Endometrial microvascular endothelial cells (primary cell): ENCODE data around the gene AFMID. TPM values are rescaled to one million over a fixed set of nuclear protein-coding genes. Genes with fewer than 3 reads are reported as not detected.

Experiments
- in situ Hi-C: cut with HindIII; loops from 2 replicates; pipeline ENCODE4 v1.10.0; 2017; ENCODE audit warnings: low sequenced_read_pairs, low pct_unique_long_range_greater_than_20kb; ENCODE audit errors: inconsistent ontology term
- total RNA-seq: library from RNA; depleted of rRNA; stranded (reverse); fragments of >200 nt; gene quantifications from one replicate; pipeline ENCODE4 v1.2.3, GENCODE V29; 2015; ENCODE audit errors: inconsistent ontology term

AFMID gene
- total RNA-seq, 1 donor from 2014 or later: 23.1 TPM

DNA sequence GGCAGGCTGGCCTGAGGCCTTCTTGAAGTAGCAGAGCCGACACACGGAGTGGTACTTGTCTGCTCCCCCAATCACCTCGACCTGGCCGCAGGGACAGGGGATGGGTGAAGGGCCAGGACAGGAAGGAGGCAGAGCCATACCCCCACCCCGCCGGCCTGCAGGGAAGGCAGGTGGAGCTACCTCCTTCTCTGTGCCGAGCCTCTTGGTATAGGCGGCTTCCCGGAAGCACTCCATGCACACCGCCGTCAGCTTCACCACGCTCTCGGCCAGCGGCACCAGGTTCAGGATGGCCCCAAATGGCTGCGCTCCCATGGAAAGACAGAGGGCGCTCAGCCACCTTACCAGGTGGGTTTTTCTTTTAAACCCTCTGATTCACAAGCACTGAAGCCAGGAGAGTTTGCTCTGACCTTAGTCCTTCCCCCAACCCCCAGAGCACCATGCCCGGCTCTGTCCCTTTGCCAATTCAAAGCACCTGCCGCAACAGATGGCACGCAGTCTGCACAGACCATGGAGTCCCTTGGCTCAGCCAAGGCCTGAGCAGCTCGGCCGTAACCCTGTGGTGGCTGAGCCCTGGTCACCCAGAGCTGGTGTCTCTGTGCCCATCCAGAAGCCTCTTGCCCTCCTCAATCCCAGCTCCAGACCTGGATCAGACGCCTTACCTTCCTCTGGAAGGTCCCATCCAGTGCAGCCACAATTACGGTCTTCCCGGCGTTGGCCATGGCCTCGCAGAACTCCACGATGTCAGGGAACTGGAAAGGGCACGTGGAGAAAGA lies 12.1 kb upstream of the AFMID start:
- in situ Hi-C loops: no loop called here

DNA sequence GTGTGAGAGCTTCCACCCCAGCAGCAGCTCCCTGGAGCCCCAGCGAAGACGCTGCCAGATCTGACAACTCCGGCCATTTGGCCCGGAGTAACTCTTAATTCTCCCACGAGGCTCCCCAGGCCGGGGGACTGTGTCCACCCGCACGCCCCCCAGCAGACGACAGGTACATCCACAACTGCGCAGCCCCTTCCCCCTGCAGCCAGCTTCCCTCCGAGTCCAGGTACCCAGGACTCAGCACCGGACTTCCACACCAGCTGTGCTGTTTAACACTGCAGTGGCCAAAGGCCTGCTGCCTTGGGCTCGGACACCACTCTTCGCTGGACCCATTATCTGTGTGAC lies 11.6 kb upstream of the AFMID start:
- in situ Hi-C loops: no loop called here

DNA sequence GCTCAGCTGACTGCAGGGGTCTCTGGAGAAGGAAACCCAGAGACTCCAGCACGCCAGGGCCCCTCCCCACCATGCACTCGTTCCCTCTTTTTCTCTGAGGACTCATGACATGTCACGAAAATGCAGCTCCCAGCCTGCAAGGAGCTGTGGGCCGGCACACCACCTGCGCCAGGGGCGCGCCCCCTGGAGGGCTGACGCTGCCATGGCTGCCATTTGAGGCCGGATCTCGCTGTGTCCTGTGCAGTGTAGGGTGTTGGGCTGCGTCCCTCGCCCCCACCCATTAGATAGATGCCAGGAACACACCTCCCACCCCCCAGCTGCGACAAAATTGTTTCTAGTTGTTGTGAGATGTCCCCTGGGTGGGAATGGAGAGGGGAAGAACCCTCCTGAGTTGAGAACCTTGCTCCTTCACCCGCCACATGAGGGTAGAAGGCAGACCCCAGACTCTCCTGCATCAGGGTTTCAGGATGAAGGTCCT lies 10.6 kb upstream of the AFMID start:
- in situ Hi-C loops: no loop called here

DNA sequence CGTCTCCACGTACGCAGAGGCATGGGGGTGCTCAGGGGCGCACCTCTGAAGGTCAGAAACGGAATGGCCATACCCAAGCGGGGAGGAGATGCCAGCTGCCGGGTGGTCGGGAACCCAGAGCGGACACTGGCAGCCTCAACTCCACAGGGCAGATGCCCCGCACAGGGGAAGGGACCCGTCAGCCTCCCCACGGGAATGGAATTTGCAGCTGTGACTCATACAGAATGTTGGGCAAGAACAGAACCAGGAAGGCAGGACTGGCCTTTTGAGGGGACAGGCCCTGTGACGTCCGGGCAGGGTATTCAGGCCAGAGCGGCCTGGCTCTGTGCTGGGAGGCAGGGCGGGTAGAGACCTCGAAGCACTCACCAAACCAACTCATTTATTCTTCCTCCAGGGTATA lies 7.8 kb upstream of the AFMID start:
- in situ Hi-C loops: no loop called here

DNA sequence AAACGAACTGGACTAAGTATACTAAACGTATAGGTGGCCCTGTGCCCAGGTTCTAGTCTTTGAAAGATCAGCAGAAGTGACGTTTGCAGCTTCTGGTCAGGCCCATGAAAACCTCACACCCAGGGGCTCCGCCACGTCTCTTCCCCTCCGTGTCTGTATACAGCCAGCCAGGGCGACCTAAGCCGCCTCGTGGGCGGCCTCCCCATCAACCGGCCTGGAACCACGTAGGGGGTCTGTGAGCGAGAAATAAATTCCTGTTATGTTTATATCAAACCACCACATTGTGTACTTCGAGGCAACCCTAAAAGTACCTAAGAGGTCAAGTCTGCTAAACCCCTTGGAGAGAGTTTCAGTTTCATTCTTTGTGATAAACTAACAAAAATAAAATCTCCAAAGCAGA lies 7.1 kb upstream of the AFMID start:
- in situ Hi-C loops: no loop called here

DNA sequence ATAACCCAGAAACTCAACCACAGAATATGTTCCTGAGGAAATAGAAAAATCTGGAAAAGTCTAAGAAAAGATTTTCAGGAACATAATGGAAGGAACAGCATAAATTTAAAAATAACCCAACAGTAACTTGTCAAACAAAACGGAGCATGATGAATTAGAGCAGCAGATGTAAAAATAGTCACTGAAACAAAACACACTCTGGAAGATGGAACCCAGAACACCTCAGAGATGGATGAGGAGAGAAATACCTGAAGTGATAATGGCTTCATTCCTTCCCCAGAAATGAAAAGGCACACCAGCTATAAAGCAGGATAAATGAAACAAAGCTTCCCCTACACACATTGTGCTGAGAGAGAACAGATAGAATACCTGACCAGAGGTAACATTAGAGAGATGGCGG lies 6.7 kb upstream of the AFMID start:
- in situ Hi-C loops: no loop called here

DNA sequence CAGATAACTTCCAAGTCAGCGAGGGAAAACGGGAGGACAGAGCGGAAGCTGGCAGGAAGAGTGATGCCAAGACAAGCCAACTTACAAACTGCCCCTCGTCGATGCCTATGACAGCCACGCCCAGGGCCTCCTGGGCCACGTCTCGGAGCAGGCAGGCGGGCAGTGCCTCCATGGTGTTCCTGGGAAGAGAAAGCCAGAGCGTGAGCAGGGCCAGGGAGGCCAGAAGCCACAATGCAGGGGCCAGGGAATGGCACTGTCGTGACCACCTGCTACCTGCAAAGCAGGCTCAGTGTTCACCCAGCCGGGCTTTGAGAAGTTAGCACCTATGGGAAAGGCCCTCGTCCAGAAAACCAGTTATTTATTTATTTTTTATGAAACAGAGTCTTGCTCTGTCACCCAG lies 4.7 kb upstream of the AFMID start:
- in situ Hi-C loops: no loop called here

DNA sequence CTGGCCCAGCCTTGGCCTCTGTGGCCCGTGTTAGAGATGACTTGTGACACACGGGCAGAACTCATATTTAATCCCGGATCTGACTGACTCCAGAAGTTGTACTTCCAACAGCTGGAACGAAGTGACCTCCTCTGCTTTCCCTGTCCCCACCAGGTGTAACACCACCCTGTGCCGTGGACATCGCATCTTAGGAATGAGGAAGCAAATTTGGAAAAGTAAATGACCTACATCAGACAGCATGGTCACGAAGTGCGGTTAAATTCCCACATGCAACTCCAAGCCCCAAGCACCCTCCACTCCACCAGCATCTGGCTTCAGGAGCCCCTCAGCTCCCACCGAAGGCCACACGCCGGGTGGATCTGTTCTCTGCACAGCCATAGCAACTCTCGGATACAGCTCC lies 3.2 kb upstream of the AFMID start:
- in situ Hi-C loops: no loop called here

DNA sequence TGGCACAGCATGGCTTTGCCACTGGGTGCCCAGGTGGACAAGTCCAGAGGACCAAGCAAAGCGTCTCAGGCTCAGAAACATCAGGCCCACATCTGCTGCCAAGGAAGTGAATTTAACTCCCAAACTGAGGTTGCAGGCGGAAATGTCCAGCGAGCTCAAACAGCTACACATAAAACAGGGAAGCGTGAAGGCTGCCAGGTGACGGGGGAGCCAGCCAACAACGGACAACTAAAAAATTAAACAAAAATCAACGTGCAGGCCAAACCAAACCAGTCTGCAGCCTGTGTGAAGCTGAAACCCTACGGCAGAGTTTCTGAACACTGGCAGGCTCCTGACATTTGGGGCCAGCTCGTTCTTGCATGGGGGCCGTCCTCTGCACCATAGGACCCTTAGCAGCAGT lies 2.8 kb upstream of the AFMID start:
- in situ Hi-C loops: no loop called here

DNA sequence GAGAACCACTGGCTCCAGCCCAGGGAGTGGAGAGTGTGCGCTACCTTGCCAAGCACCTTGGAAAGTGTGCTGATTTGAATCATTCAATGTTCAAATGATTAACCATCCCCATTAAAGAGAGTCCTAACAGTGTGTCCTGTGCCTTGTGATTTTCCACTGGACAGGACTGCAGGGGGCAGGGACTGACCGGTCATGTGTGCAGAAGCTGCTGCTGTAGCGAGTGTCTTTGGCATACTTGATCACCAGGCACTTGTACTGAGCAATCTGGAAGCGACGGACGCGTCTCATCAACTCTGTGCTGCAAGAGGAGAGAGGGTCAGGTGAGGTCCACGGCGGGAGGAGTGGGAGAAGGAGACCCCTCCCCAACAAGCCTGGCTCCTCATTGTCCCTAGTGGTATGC lies 2.3 kb upstream of the AFMID start:
- in situ Hi-C loops: no loop called here

DNA sequence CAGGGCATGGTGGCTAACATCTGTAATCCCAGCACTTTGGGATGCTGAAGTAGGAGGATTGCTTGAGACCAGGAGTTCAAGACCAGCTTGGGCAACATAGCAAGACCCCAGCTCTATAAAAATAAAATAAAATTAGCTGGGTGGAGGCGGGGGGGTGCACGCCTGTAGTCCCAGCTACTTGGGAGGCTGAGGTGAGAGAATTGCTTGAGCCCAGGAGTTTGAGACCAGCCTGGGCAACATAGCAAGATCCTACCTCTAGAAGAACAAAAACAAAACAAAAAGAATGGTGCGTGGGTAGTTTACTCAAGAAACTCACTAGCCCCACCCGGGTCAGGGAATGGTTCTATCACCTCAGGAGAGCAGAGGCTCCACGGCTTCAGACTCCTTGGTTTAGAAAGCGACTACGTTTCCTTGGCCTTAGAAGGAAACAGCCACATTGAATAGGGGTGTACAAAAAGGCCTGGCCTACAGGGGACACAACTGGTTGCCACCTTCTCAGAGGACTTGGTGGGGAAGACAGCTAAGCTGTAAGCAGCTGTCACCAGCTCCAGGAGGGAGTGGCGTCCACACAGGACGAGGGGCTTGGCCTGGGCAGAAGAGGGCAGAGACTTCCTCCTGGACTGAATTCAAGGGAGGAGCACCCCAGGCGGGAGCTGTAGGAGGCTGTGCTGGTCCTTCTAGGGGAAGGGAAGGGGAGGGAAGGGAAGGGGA lies 1.0 kb upstream of the AFMID start:
- in situ Hi-C loops: no loop called here

DNA sequence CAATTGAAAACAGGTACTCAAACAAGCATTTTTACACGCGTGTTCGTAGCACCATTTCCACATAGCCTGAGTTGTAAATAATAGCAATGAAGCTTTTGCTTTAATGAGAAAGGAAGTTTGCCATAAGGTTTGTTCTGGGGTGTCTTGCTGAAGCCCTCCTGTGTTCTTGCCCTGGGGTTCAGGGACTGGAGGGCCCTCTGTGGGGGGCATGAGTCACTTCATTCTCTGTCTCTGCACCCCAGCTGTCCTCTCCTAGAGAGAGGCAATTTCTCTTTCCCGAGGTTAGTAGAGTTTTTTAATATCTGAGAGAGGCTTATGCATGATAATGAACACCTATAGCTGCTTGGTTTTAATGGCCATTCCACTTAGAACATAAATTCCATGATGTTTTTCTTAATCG lies 9.6 kb downstream of the AFMID start:
- in situ Hi-C loops: no loop called here

DNA sequence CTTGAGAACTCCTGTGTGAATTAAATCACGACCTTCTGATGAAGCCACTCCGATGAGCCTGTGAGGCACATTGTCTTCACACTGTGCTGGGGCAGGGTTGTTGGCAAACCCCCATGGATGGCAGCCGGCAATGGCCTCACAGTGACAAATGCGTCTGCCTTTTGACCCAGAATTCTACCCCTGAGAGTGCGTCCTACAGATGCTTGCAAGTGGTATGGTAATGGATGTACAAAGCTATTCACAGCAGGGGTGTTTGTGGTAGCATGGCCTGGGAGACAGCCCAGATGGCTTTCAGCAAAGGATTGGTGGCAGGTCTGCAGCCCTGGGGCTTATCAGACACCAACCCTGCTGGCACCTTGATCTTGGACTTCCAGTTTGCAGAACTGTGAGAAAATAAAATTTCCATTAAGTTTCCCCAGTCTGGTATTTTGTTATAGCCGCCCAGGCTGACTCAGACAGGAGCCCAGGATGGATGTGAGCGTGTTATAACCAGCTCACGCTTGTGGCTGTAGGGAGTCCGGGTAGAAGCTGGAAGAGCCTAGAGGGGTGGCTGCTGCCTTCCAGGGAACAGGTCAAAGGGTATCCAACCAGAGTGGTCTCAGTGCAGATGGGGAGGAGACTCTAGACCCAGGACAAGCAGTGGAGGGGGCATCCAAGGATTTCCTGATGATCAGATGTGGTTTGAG lies 10.1 kb downstream of the AFMID start:
- in situ Hi-C loops: no loop called here

DNA sequence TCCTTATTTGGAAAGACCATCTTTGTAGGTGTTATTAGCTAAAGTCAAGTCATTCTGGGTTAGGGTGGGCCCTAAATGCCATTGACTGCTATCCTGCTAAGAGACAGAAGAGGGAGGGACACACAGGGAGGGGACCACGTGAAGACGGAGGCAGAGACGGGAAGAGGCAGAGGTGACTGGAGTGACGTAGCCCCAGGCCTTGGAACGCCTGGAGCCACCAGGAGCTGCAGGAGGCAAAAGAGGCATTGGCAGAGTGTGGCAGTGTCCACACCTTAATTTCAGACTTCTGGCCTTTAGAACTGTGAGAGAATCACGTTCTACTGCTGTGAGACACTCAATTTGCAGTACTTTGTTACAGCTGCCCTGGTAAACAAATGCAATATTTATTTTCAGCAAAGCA lies 13.3 kb downstream of the AFMID start:
- in situ Hi-C loops: no loop called here

DNA sequence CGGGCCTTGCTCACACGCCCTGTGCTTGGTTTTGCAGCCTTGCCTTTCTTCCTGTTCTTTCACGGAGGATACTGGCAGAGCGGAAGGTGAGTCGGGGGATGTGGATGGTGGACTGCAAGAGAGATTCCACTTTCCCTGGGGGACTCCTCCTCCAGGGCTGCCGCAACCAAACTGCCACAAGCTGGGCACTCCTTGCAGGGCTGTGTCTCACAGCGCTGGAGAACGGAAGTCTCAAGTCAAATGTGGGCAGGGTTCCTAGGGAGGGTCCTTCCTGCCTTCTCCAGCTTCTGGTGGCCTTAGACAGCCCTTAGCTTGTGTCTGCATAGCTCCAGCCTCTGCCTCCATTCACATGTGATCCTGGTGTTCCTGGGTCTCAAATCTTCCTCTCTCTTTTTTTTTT lies 15.5 kb downstream of the AFMID start:
- in situ Hi-C loops: no loop called here

DNA sequence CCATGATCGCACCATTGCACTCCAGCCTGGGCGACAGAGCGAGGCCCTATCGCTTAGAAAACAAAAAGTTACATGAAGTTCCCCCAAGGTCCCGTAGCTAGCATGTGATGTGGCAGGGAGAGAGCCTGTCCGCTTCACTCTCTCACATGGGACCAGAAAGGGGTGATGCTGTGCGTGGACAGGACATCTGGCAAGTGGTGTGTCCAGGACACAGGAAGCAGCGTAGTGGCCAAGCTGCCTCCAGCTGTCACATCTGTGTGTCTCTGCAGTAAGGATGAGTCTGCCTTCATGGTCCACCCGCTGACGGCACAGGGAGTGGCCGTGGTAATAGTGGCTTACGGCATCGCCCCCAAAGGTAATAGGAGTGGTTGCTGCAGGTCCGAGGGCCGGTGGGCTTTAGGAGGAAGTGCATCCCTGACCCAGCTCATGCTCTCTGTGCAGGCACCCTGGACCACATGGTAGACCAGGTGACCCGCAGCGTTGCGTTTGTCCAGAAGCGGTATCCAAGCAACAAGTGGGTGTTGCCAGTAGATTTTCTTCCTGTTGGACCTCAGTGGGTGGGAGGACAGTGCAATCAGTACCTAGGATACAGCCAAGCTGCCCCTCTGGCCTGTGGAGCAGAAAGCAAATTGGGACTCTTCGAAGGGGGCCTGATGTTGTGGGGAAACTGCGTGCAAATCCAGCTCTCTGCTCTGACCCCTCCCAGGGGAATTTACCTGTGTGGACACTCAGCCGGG lies 17.4 kb downstream of the AFMID start:
- in situ Hi-C loops: no loop called here

DNA sequence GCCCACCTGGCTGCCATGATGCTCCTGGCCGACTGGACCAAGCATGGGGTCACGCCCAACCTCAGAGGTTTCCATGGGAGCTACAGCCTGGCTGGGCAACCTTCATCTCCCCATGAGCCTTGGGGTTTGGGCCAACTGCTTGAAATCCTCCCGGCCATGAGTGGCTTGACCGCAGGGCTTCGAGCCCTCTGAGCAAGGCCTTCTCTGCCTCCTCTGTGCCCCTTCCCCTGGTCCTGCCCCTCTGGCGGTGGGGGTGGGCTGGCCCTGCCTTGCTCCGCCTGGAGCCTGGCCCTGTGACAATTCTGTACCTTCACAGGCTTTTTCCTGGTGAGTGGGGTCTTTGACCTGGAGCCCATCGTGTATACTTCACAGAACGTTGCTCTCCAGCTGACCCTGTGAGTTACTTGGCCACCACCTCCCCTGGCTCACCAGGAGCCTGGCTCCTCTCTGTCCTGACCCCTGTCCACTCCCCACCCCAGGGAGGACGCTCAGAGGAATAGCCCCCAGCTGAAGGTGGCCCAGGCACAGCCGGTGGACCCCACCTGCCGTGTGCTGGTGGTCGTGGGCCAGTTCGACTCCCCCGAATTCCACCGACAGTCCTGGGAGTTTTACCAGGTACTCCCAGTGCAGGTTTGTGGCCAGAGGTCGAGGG lies 18.1 kb downstream of the AFMID start:
- in situ Hi-C loops: no loop called here

DNA sequence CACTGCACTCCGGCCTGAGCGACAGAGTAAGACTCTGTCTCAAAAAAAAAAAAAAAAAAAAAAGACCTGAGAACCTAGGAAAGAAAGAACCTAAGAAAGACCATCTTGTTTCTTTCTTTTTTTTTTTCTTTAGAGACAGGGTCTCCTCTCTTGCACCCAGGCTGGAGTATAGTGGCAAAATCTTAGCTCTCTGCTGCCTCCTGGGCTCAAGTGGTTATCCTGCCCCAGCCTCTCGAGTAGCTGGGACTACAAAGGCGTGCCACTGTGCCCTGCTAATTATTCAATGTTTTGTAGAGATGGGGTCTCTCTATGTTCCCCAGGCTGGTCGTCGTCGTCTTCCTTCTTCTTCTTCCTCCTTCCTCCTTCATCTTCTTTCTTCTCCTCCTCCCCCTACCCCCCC lies 19.1 kb downstream of the AFMID start:
- in situ Hi-C loops: no loop called here

DNA sequence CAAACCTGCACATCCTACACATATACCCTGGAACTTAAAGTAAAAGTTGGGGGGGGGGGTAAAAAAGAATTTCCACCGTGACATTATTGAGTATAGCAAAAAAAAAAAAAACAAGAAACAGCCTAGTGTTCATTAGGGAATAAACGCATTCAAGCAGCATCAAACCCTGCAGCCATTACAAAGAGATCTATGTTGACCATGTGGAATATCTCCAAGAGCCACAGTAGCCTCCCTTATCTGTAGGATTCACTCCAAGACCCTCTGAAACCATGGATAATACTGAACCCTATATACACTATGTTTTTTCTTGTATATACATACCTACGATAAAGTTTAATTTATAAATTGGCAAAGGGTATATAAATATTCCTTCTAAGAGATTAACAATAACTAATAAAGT lies 21.3 kb downstream of the AFMID start:
- in situ Hi-C loops: no loop called here
